ENCODE data around the gene DAB2IP.

DNA sequence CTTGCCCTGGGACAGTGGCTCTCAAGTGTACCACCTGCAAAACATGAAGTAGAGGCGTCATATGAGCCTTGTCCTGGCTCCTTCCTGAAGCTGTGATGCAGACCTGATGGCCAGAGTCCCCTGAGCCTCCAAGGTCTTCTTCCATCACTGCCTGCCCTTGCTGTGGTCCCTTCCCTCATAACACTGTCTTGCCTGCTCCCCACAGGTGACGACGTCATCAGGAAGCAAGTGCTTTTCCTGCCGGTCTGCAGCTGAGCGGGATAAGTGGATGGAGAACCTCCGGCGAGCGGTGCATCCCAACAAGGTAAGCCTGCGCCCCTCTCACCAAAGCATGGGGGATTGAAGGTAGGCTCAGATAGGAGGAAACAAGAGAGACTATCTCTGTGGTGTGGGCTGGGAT, 107.3 kb downstream of the DAB2IP start:
- TF ChIP-seq, protein P1, sequence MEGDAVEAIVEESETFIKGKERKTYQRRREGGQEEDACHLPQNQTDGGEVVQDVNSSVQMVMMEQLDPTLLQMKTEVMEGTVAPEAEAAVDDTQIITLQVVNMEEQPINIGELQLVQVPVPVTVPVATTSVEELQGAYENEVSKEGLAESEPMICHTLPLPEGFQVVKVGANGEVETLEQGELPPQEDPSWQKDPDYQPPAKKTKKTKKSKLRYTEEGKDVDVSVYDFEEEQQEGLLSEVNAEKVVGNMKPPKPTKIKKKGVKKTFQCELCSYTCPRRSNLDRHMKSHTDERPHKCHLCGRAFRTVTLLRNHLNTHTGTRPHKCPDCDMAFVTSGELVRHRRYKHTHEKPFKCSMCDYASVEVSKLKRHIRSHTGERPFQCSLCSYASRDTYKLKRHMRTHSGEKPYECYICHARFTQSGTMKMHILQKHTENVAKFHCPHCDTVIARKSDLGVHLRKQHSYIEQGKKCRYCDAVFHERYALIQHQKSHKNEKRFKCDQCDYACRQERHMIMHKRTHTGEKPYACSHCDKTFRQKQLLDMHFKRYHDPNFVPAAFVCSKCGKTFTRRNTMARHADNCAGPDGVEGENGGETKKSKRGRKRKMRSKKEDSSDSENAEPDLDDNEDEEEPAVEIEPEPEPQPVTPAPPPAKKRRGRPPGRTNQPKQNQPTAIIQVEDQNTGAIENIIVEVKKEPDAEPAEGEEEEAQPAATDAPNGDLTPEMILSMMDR (IDR thresholded peaks at IDR 0.05) = no peak
- TF ChIP-seq POLR2A (IDR thresholded peaks at IDR 0.05) (no peak), EP300 (IDR thresholded peaks at IDR 0.05) (no peak)

Data from tibial nerve (tissue), 4 donors.